GM21515 (cell line): ENCODE data around the gene MYO5B.

Experiments
- ATAC-seq: cut with Tn5 transposase; IDR thresholded peaks from one replicate; pipeline ENCODE4 v1.9.1; 2021; ENCODE audit not compliant: unreplicated experiment

MYO5B gene

DNA sequence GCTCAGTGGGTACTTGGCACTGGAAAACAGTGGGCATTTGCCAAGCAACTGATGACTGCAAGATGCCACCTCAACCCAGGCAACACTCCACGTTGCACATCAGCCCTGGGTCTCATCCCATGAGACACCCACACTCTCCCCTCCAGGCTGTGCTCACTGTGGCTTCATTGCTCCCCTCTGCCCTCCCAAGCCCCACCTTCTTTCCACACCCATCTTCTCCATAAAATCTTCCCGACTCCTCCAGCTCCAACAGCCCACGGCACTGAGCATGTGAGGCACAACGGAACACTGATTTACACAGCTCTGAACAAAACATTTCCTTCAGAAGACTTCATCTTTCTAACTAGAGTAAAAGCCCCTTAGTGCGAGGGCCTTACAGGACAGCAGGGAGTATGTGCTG lies 263.8 kb downstream of the MYO5B start:
- ATAC-seq = no peak

DNA sequence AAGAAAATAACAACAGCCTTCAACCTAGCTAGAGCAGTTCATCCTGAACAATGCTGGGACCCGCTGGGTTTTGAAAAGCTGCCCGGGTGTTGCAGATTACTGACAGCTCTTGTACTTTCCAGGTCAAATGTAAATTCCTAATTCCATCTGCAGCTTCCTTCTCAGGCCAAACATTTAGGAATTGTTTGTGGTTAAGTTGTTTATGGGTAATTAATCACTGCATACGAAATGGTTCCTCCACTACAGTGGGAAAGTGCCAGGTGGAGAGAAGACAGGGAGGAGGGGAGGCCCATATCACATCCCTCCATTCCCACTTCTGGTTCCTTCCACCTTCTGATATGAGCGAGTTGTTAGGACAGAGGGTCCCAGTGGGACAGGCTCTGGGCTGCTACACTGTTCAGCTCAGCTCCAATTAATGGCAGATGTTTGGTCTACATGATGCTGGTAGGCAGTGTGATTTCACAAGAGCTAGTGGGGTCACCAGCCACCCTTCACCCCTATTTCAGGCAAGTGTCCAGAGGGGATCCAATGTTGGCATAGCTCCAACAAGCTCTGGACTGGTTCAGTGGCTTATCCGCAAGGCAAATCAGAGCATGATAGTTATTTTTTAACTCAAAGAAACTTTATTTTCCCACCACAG lies 268.7 kb downstream of the MYO5B start:
- ATAC-seq = no peak

DNA sequence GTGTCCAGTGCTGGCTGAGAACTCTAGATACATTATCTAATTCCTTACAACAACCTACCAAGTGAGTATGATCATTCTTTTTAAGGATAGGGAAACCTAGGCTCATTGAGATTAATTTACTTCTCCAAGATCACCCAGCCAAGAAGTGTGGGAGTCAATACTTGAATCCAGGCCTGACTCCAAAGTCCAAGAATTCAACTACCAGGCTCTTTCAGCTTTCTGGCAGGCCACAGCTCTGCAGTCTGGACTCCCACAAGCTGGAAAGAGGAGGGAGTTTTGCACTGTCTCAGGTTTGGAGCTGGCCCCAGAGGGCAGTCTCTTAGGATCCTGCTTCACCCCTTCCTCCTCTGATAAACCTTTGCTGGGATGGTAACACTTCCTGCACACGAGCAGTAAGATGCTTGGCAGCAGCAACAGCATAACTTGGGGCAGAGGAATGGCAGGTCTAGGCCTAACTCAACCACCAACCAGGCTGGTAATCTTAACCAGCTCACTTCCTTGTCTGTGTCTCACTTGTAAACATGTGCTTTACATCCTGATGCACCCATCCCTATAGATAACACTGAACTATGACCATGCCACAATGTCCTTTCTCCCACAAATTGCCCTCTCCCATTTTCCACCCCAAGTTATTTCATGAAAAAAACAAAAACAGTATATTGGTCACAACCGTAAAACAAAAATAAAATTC lies 270.5 kb downstream of the MYO5B start:
- no peak for ATAC-seq

DNA sequence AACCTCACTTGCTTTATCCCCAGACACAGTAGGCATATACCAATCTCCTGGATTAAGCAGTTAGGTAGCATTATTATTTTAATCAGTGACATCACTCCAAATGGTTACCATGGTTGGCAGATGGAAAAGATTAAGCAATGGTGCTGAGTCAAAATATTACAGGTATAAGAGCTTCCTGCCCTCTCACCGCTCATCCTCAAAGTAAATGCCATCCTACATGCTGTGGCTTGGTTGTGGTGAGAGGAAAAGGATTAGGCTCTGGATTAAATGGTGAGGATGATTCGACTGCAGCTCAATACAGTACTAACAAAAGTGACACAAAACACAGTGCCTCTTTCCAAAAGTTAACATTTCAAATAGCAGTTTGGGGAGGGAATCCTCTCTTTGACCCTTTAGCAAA lies 272.7 kb downstream of the MYO5B start:
- ATAC-seq = no peak

DNA sequence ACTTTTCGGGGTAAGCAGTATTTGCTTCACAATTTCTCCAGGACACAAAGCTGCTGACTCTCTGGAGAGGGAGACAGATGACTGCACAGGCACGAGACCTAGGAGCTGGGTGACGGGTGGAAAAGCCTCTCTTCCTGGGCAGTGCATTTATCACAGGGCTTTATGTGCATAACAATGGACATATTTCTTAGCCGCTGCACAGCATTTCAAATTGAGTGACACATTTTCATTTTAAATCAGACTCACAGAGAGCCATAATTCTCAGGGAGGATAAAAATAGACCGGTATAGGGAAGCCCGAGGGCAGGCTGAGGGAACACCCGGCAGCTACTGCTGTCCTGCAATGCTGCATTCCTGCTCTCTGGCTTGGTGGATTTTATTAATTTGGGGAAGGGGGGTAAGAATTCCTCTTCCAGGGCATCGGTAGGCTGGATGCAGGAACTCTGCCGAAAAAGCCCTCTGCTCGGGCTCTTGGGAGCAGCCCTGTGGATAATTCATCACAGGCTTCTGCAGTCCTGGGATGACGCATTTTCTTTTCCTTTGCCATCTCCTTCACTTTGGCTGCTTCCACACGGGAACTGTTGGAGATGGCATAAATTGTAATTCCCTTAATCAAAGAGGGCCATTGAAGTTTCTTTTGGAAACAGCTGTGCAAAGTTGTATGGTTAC lies 273.5 kb downstream of the MYO5B start:
- no peak for ATAC-seq

DNA sequence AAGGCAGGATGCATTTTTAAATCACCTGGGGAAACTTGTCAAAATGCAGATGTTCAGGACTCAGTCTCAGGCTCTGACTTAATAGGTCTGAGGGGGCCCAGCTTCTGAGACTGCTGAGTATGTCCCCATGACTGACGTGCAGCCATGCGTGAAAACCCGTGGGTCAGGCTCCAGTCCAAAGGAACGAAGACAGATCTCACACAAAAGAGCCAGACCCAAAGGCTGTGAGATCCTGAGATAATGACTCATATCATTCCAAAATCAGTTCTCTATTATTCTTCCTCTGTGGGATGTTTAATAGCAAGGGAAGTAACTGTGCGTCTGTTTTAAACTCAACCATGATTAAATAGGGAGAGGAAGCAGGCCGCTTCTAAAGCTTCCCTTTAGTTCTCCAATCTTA lies 274.2 kb downstream of the MYO5B start:
- no peak for ATAC-seq

DNA sequence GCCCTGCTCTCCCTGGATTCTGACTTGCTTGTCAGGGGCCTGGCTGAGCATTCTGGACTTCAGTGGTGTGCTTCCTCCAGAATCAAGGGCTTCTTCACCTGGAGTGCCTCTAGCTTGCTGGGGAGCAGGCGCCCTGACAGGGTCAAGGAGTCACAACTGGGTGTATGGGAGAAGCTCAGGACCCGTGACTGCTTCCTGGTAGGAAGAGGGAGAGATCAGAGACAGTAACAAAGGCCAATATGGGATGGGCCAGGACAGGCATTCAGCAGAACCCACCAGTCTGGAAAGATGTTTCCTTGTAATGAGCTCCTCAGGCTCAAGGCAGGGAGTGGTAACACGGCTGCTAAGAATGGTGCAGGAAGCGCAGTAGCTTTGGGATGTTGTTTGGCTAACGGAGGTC lies 277.2 kb downstream of the MYO5B start:
- ATAC-seq = no peak

DNA sequence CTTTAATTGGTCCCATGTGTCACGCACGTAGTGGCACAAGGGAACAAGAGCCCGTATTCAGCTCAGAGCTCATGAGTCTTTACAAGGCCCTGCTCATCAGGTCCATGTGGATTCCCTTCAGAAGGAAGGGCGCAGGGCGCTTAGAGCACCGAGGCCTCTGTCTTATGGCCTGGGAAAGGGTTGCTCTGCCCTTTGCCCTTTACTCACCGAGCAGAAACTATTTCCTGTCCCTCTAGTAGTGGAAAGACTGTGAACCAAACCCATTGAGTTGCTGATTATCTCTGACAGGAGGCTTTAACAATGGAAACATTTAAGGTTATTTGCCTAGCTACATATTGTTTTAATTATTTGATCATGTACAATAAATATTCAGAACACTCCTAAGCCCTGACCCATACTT lies 279.6 kb downstream of the MYO5B start:
- no peak for ATAC-seq

DNA sequence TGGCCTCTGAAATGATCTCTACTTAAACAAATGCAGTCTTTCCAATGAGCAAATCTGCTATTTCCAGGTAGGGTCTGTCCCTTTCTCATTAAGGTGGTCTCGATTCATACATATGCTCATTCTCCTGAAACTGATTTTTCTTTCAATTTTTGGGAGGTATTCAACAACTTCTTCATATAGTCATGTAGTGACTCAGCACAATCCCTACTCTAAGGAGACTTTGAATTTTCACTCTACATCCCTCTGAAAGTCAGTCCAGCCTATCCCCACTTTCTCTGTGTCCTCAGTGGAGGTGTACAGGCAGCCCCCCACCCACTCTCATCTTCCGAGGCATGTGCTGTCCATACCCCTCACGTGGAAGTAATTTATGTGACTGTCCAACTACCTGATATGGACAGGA lies 281.7 kb downstream of the MYO5B start:
- no peak for ATAC-seq

DNA sequence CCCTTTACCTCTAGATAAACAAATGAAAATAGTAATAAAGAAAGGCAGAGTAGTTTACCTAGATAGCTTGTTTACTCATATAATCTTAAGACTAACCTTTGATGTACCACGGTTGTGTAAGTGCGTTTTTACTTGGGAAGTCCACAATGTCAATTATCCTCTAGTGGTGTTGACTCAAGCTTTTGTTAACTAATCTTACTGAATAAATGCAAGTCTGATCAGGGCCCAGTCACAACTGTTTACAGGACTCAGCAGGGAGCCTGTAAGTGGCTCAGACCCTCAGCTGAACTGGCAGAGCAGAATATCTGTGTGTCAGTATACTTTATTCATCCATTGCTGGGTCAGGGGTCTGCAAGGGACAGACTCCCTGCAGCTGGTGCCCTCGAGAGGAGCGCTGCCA lies 283.5 kb downstream of the MYO5B start:
- no peak for ATAC-seq

DNA sequence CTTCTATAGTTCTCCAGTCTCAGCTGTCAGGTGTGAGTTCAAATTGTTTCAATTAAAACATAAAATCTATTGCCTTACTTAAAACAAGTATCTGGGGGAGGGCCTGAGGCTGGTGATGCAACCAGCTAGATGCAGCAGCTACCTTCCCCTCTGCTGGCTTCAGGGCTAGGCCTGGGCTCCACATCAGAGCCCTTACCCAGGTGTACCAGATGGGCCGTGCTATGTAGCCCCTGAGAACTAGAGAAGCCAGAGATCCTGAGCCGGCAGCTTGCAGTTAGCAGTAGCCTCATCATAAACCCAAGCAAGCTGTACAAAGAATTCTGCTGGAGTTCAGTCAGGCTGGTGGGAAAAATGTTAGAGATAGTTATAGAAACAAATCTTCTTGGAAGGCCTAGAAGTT lies 284.0 kb downstream of the MYO5B start:
- ATAC-seq = no peak

DNA sequence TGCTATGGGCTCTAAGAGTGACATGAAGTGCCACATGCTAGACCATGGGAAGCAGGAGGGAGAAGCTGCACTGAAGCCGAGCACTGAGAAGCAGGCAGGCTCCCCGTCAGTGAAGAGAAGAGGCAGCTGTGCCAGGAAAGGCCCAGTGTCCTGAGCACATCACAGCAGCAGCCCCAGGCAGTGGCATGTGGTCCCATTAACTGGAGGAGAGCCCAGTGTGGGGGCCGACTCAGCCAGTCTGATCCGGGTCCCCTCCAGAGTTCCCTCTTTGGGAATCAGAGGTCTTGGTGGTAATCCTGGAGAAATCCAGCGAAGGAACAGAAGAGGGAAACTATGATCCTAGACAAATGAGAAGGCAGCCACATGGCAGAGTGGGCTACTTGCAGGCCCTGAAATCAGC lies 284.9 kb downstream of the MYO5B start:
- no peak for ATAC-seq

DNA sequence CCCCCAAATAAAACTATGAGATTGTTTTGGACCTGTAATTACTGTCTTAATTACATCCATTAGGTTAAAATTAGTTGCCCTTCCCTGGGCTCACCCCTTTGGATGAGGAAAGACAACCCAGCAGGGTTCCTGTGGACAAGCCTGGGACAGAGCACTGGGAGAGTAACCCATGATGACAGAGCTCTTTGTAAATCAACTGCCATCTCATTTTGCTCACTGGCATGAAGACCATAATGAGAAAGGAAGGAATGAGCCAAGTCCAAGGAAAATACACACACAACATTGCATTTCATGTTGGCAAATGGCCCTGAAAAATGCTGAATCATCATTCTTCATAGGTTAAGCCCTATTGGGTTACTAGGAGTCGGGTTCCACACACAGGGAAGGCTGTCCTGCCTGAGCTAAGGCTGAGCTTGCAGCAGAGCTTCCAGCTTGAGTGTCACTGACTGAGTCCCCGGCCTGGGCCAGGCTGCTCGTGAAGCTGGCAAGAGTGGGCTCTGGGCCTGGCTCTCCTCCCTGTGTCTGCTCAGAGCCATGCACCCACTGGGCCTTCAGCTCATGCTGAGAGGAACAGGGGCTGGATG lies 287.5 kb downstream of the MYO5B start:
- ATAC-seq = no peak

DNA sequence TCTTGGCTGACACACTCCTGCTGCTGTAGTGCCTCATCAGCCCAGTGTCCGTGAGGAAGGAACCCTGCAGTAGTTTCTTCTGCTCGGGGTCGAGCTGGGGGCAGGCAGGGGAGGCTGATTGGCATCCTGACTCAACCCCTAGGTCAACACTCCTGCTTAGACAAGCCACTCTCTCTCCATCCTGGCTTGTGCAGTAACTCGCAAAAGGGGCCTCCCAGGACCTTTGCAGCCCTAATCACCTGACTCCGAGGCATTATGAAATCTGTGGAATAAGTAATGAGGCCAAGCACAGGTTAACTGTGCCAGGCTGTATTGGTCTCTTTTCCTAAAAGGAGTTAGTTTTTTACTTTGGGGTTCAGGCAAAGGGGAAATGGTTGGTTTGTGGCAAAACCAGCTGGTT lies 289.2 kb downstream of the MYO5B start:
- ATAC-seq = no peak

DNA sequence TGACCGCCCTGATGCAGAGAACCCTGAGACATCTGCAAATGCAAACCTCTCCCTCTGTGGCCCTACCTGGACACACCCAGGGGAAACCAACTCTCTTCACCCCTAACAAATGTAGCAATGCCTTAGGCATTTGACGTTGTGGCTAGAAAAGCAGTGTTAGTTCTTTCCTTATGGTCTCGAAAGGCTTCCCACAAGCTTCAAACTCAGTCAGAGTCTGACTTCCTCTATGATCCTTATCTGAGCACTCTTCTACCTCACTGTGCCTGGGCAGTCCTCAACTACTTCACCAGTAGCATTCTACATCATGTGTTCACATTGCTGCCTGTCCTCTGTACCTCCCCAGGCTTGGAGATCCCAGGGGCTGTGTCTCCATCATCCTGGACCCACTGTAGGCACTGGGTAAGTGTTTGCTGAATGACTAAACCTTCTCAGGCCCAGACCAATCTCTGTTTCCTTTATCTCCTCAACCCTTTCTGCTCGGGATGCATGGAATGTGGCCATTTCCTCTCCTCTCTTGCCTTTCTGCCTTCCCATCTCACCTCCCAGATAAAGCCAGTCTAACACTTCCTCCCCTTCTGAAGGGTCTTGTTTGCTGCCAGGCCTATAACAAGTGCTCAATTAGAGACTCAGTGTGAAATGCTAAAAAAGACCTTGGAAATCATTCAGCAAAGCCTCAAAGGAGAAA lies 289.9 kb downstream of the MYO5B start:
- no peak for ATAC-seq

DNA sequence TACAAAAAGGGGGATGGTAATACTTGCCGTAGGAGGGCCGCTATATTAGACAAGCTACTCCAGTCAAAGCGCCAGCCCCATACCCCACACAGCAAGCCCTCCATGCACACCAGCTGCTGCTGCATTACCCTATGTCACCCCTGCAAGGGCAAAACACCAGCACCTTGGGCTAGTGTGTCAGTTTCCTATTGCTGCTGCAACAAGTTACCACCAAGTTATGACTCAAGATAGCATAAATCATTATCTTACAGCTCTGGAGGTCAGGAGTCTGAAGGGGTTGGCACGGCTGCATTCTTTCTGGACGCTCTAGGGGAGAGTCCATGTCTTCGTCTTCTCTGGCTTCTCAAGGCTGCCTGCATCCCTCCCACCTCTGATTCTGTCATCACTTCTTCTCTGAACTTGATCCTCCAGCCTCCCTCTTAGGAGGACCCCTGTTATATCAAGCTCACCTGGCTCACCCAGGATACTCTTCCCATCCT lies 293.0 kb downstream of the MYO5B start:
- no peak for ATAC-seq

DNA sequence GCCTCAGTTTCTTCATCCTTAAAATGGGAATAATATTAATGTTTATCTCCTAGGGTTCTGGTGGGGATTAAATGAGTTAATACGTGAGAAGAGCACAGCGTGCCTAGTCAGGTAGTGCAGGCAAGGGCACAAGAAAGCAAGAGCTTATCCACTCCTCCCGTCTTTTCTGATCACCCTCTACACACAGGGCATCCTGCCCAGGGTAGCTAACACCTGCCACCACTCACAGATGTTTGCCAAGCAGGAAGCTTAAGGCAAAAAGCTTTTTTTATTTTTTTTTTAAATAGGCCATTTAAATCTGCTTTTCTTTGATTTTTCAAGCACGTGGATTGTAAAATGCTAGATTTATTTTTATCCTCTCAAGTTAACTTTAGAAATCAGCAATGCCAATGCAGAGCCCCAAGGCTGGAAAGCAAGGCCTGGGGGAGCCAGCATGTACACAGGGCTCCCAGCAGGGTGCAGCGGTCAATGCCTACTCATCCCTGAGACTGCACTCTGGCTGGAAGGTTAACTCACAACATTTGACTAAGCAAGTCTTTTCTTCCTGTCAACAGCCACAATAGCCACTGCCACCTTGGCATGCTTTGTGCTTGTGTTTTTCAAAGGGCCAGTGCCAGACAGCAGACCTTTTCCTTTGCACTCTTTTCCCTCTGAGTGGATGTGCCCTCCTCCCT lies 295.2 kb downstream of the MYO5B start:
- ATAC-seq = no peak

DNA sequence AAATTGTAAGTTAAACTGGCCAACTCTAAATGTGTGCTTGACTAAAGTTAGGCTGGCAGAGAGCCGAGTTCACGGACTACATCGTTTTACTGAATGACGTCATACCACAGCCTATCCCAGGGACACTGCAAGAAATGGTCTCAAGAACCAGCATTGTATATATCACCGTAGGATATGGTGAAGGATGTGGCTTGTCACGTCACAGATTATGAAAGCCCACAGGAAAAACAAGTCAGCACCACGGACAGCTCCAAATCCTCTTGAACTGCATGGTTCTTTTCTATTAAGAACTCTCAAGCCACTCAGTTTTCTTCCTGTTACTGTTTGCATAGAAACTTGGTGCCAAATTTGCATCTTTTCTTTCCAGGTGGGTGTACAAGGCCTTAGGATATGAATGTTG lies 296.5 kb downstream of the MYO5B start:
- ATAC-seq = no peak

DNA sequence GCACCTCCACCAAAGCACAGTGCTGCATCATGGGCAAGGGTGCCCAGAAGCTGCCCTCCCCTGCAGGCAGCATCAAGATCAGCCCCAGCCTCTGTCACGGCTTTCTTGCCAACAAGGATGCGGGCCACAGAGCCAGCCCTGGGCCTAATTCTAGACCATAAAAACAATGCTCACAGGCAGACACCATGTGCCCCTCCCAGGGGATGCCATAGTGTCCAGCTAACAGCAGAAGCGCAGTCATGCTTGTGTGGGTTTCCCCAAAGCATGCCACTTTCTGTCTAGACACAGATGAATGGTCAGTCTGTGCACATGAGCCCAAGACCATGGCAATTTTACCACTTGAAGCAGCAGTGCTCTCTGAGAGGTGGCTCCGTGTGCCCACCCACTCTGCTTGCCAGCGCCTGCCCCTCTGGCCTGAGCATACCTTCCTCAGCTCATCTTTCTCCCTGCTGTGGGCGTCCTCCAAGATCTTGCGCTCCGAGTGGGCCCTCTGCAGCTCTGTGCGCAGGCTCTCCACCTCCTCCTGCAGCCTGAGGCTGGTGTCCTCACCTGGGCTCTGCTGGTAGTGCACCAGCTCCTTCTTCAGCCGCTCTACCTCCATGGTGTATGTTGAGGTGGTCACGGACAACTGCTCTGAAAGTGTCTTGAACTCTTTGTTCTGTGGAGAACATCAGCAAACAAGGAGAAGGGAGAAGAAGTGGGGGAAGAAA lies 300.3 kb downstream of the MYO5B start:
- no peak for ATAC-seq

DNA sequence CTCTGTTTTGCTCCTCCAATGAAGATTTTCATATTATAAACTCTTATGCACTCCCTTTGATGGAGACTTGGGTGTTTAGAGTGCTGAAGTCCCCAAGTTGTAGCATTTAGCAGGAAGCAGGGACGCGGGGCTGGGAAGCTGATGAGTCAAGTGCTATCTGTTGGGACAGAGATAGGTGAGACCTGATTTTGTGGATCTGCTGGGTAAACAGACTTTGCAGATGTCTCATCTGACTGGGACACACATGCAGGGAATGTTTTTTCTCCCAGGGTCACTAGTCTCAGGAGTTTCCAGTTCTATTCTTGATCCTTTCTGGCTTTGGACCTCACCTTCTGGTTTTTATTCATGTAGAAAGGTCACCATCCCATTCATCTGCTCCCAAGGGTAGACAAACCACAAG lies 301.9 kb downstream of the MYO5B start:
- no peak for ATAC-seq
